ENCODE results near the gene RTN4R.

GRCh38 chr22:20242393-20243175, 25.5 kb downstream of the RTN4R start:
- no peak for TF ChIP-seq CTCF (IDR thresholded peaks at IDR 0.05)
- no peak for TF ChIP-seq POLR2A (IDR thresholded peaks at IDR 0.05)

Measured in testis (tissue), 2 donors.